ENCODE results near the gene PCID2.

The PCID2 gene

GRCh38 chr13:113144255-113144629 is 64.2 kb downstream of the PCID2 start:
- Histone ChIP-seq H3K27me3 (ENCODE audit: control insufficient read depth, low read length) (no peaks in the 10 kb centered on the region), H3K4me2 (ENCODE audit: low read length) (no peak overlapping the region), H3F3A (ENCODE audit: control insufficient read depth, insufficient read depth) (no peaks in the 10 kb centered on the region), H3K4me3 (ENCODE audit: low read length) (no peak overlapping the region), H3K27ac (ENCODE audit: low read depth, low read length) (no peak overlapping the region), H3K36me3 (ENCODE audit: control insufficient read depth, low read length) (no peaks in the 10 kb centered on the region), H3K4me1 (ENCODE audit: control insufficient read depth, low read length) (no peaks in the 10 kb centered on the region), H4K20me1 (ENCODE audit: control insufficient read depth, insufficient read depth, low read depth, low read length) (no peaks in the 10 kb centered on the region), H3K79me2 (ENCODE audit: control insufficient read depth, low read length) (no peaks in the 10 kb centered on the region), H3K9me2 (replicated peaks; ENCODE audit: control insufficient read depth, low read length) (no peaks in the 10 kb centered on the region), H3K9me3 (ENCODE audit: control insufficient read depth, insufficient read depth, low read length) (no peaks in the 10 kb centered on the region)
- TF ChIP-seq EZH2phosphoT487 (IDR thresholded peaks at IDR 0.05; ENCODE audit: borderline replicate concordance, low read length), result no peak
- no peak for TF ChIP-seq CTCF (IDR thresholded peaks at IDR 0.05; ENCODE audit: low read depth, low read length, poor library complexity, severe bottlenecking)

- TF ChIP-seq CTCF (IDR thresholded peaks at IDR 0.05; ENCODE audit: low read depth, low read length, poor library complexity, severe bottlenecking) (no peak), EZH2phosphoT487 (IDR thresholded peaks at IDR 0.05; ENCODE audit: borderline replicate concordance, low read length) (no peak)
- Histone ChIP-seq H3F3A (ENCODE audit: control insufficient read depth, insufficient read depth) (no peaks in the 10 kb centered on the region), H3K36me3 (ENCODE audit: control insufficient read depth, low read length) (no peaks in the 10 kb centered on the region), H3K27ac (ENCODE audit: low read depth, low read length) (no peak overlapping the region), H3K4me3 (ENCODE audit: low read length) (no peak overlapping the region), H3K9me2 (replicated peaks; ENCODE audit: control insufficient read depth, low read length) (no peaks in the 10 kb centered on the region), H3K79me2 (ENCODE audit: control insufficient read depth, low read length) (no peaks in the 10 kb centered on the region), H3K4me1 (ENCODE audit: control insufficient read depth, low read length) (no peaks in the 10 kb centered on the region), H3K4me2 (ENCODE audit: low read length) (no peak overlapping the region), H3K9me3 (ENCODE audit: control insufficient read depth, insufficient read depth, low read length) (no peaks in the 10 kb centered on the region), H4K20me1 (ENCODE audit: control insufficient read depth, insufficient read depth, low read depth, low read length) (no peaks in the 10 kb centered on the region), H3K27me3 (ENCODE audit: control insufficient read depth, low read length) (peaks cover 3% of the 10 kb centered on the region; the same call in 1 of the 2 replicates)
These were observed 64.8 kb downstream of the PCID2 start for GRCh38 chr13:113143466-113144254.

DNA sequence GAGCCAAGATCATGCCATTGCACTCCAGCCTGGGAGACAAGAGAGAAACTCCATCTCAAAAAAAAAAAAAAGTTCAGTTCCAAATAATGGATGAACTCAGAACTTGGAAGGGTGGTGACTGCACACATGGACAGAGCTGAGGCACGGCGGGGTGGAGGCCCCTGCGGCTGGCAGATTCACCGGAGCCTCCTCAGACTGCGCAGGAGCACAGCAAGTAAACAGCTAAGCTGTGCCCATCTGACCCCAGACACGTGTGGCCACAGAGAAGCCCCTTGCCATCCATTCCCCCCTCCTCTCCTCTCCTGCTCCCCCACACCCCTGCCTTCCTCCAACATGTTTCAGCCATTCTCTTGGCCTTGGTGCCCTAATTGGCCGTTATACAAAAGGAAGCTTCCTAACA is 65.6 kb downstream of the PCID2 start:
- Histone ChIP-seq H3K9me3 (ENCODE audit: control insufficient read depth, insufficient read depth, low read length) (no peaks in the 10 kb centered on the region), H3K79me2 (ENCODE audit: control insufficient read depth, low read length) (no peaks in the 10 kb centered on the region), H3K27me3 (ENCODE audit: control insufficient read depth, low read length) (peaks cover 3% of the 10 kb centered on the region; the same call in 1 of the 2 replicates), H4K20me1 (ENCODE audit: control insufficient read depth, insufficient read depth, low read depth, low read length) (no peaks in the 10 kb centered on the region), H3K4me2 (ENCODE audit: low read length) (no peak overlapping the region), H3K36me3 (ENCODE audit: control insufficient read depth, low read length) (no peaks in the 10 kb centered on the region), H3K27ac (ENCODE audit: low read depth, low read length) (no peak overlapping the region), H3K4me3 (ENCODE audit: low read length) (no peak overlapping the region), H3K4me1 (ENCODE audit: control insufficient read depth, low read length) (no peaks in the 10 kb centered on the region), H3F3A (ENCODE audit: control insufficient read depth, insufficient read depth) (no peaks in the 10 kb centered on the region), H3K9me2 (replicated peaks; ENCODE audit: control insufficient read depth, low read length) (no peaks in the 10 kb centered on the region)
- TF ChIP-seq CTCF (IDR thresholded peaks at IDR 0.05; ENCODE audit: low read depth, low read length, poor library complexity, severe bottlenecking) (no peak), EZH2phosphoT487 (IDR thresholded peaks at IDR 0.05; ENCODE audit: borderline replicate concordance, low read length) (no peak)

Measured in DOHH2 (cell line).